Fibroblast of lung (primary cell): ENCODE results near the gene GNPDA1. TPM values are rescaled to one million over a fixed set of nuclear protein-coding genes. Genes with fewer than 3 reads are reported as not detected.

ENCODE experiments used
- DNase-seq, 2 donors: peaks; one replicate each; pipeline versions ENCODE4 v3.0.0 to v3.0.0-alpha.2; 2010; ENCODE audit warnings: low read depth in 2 of 2
- H2AFZ ChIP-seq: 2 replicates; pipeline ENCODE4 v1.5.1; 2012; ENCODE audit warnings: low read length, control low read depth, inconsistent platforms
- H3K27ac ChIP-seq: 2 replicates; pipeline ENCODE4 v1.5.1; 2011; ENCODE audit warnings: low read length, control low read depth; ENCODE audit not compliant: insufficient read depth
- H3K27me3 ChIP-seq: 2 replicates; pipeline ENCODE4 v1.5.1; 2011; ENCODE audit warnings: mild to moderate bottlenecking, low read length; ENCODE audit not compliant: control insufficient read depth, insufficient read depth
- H3K36me3 ChIP-seq: 2 replicates; pipeline ENCODE4 v1.5.1; 2011; ENCODE audit warnings: low read length; ENCODE audit not compliant: control insufficient read depth, insufficient read depth
- H3K4me1 ChIP-seq: 2 replicates; pipeline ENCODE4 v1.5.1; 2011; ENCODE audit warnings: low read length; ENCODE audit not compliant: control insufficient read depth, insufficient read depth; ENCODE audit errors: extremely low read depth
- H3K4me2 ChIP-seq: 2 replicates; pipeline ENCODE4 v1.5.1; 2011; ENCODE audit warnings: low read length, control low read depth; ENCODE audit not compliant: insufficient read depth; ENCODE audit errors: extremely low read depth
- H3K4me3 ChIP-seq, 4 experiments: fragments of 200-600 bp in 1 of 4; sonication (generic) in 1 of 4; replicated peaks in 1 of 4; 2 replicates each; pipeline ENCODE4 v1.5.1; 2011 to 2016; ENCODE audit warnings: low read length in 4 of 4, low read depth in 3 of 4, mild to moderate bottlenecking in 3 of 4, control low read depth in 2 of 4, inconsistent platforms in 1 of 4, mixed read lengths in 1 of 4; ENCODE audit not compliant: insufficient read depth in 1 of 4; ENCODE audit errors: control extremely low read depth in 1 of 4
- H3K79me2 ChIP-seq: 2 replicates; pipeline ENCODE4 v1.5.1; 2012; ENCODE audit warnings: mild to moderate bottlenecking, low read length, inconsistent platforms; ENCODE audit not compliant: control insufficient read depth, insufficient read depth
- H3K9ac ChIP-seq: 2 replicates; pipeline ENCODE4 v1.5.1; 2011; ENCODE audit warnings: mild to moderate bottlenecking, low read length, control low read depth; ENCODE audit not compliant: insufficient read depth
- H3K9me3 ChIP-seq: 2 replicates; pipeline ENCODE4 v1.5.1; 2012; ENCODE audit warnings: low read depth, low read length; ENCODE audit not compliant: control insufficient read depth, insufficient read depth
- H4K20me1 ChIP-seq: 2 replicates; pipeline ENCODE4 v1.5.1; 2011; ENCODE audit warnings: low read length; ENCODE audit not compliant: control insufficient read depth, insufficient read depth; ENCODE audit errors: extremely low read depth
- CTCF ChIP-seq, 2 donors: IDR thresholded peaks in 1 of 2; conservative IDR thresholded peaks in 1 of 2; 1 replicate in 1 of 2; 2 replicates in 1 of 2; pipeline ENCODE4 v1.5.1; 2011 to 2012; ENCODE audit warnings: low read length in 2 of 2, control low read depth in 1 of 2, inconsistent platforms in 1 of 2, low read depth in 1 of 2, mild to moderate bottlenecking in 1 of 2
- EZH2 ChIP-seq: IDR thresholded peaks from 2 replicates; pipeline ENCODE4 v1.5.1; 2012; ENCODE audit warnings: low read length, control low read depth, mild to moderate bottlenecking; ENCODE audit errors: missing control alignments
- polyA plus RNA-seq, 2 donors: library from polyadenylated mRNA; depleted of rRNA in 1 of 2; stranded (reverse) in 1 of 2; unstranded in 1 of 2; fragments of >200 nt; gene quantifications; 2 replicates each; pipeline ENCODE4 v1.2.1, GENCODE V29; 2011 to 2012; ENCODE audit warnings: missing spikeins in 1 of 2
- total RNA-seq: library from RNA; depleted of rRNA; stranded (reverse); fragments of >200 nt; gene quantifications from 2 replicates; pipeline ENCODE4 v1.2.1, GENCODE V29; 2014

GNPDA1 gene
- total and polyA plus RNA-seq, 2 donors (not counting 1 experiment from before 2014, with no cell fraction given) = 30.0 to 64.2 TPM

- DNase-seq = no peak
- H3K36me3 ChIP-seq = peaks cover 5% of the 10 kb centered on the region
- TF ChIP-seq CTCF (conservative IDR thresholded peaks at IDR 0.05 in 1 of 2, IDR thresholded peaks at IDR 0.05 in 1 of 2; ENCODE audit: low read depth in 1 of 2, low read length in 2 of 2) (no peak), EZH2 (no peak)
- no peaks in the 10 kb centered on the region for H3K9me3 ChIP-seq
- no peak overlapping the region for H3K9ac ChIP-seq
- H3K27me3 ChIP-seq = peaks cover 2% of the 10 kb centered on the region
- peaks cover 10% of the 10 kb centered on the region for H3K4me1 ChIP-seq
- peak overlapping the region in 3 of 4 experiments; percentile 49 to 93 (median 81) for H3K4me3 ChIP-seq
- H4K20me1 ChIP-seq = no peaks in the 10 kb centered on the region
- no peak overlapping the region for H3K27ac ChIP-seq
- no peaks in the 10 kb centered on the region for H3K79me2 ChIP-seq
- peak overlapping the region; percentile 95 for H3K4me2 ChIP-seq
- no peak overlapping the region for H2AFZ ChIP-seq
These were observed 1.1 kb downstream of the GNPDA1 start for GRCh38 chr5:142011572-142012185.

- no peak overlapping the region for H3K9ac ChIP-seq
- no peak overlapping the region for H3K27ac ChIP-seq
- no peak for DNase-seq
- H3K4me3 ChIP-seq = no peak overlapping the region
- peaks cover 10% of the 10 kb centered on the region for H3K4me1 ChIP-seq
- no peaks in the 10 kb centered on the region for H3K79me2 ChIP-seq
- no peaks in the 10 kb centered on the region for H3K9me3 ChIP-seq
- H3K36me3 ChIP-seq = peaks cover 8% of the 10 kb centered on the region
- H2AFZ ChIP-seq = no peak overlapping the region
- no peaks in the 10 kb centered on the region for H4K20me1 ChIP-seq
- no peaks in the 10 kb centered on the region for H3K27me3 ChIP-seq
- H3K4me2 ChIP-seq = no peak overlapping the region
- TF ChIP-seq CTCF (conservative IDR thresholded peaks at IDR 0.05 in 1 of 2, IDR thresholded peaks at IDR 0.05 in 1 of 2; ENCODE audit: low read depth in 1 of 2, low read length in 2 of 2) (no peak), EZH2 (no peak)
These were observed 2.9 kb downstream of the GNPDA1 start for GRCh38 chr5:142009886-142010285.

- no peaks in the 10 kb centered on the region for H3K79me2 ChIP-seq
- H3K4me3 ChIP-seq = no peak overlapping the region
- H3K4me1 ChIP-seq = peaks cover 6% of the 10 kb centered on the region
- TF ChIP-seq EZH2 (no peak), CTCF (conservative IDR thresholded peaks at IDR 0.05 in 1 of 2, IDR thresholded peaks at IDR 0.05 in 1 of 2; ENCODE audit: low read depth in 1 of 2, low read length in 2 of 2) (no peak)
- no peak overlapping the region for H3K9ac ChIP-seq
- H3K4me2 ChIP-seq = no peak overlapping the region
- H2AFZ ChIP-seq = no peak overlapping the region
- H3K27ac ChIP-seq = no peak overlapping the region
- H4K20me1 ChIP-seq = no peaks in the 10 kb centered on the region
- no peaks in the 10 kb centered on the region for H3K9me3 ChIP-seq
- no peak for DNase-seq
- H3K36me3 ChIP-seq = peaks cover 12% of the 10 kb centered on the region
- H3K27me3 ChIP-seq = no peaks in the 10 kb centered on the region
These were observed 4.0 kb downstream of the GNPDA1 start for GRCh38 chr5:142008813-142009212.
